Hepatocyte (in vitro differentiated cells): ENCODE measurements around the gene UBE2L6.

Experiments
- EZH2phosphoT487 ChIP-seq: fragments of 200-600 bp; sonication (generic); IDR thresholded peaks from one replicate; pipeline ENCODE4 v1.6.1; 2018; ENCODE audit warnings: antibody characterized with exemption, mild to moderate bottlenecking, low read depth, moderate library complexity; ENCODE audit not compliant: unreplicated experiment, severe bottlenecking
- TF ChIP-seq, protein P1 (sequence below): fragments of 200-600 bp; sonication (generic); IDR thresholded peaks from 2 replicates; pipeline ENCODE4 v1.5.1; 2016; ENCODE audit warnings: antibody characterized with exemption, mild to moderate bottlenecking; ENCODE audit not compliant: poor library complexity

- TF ChIP-seq, protein P1, sequence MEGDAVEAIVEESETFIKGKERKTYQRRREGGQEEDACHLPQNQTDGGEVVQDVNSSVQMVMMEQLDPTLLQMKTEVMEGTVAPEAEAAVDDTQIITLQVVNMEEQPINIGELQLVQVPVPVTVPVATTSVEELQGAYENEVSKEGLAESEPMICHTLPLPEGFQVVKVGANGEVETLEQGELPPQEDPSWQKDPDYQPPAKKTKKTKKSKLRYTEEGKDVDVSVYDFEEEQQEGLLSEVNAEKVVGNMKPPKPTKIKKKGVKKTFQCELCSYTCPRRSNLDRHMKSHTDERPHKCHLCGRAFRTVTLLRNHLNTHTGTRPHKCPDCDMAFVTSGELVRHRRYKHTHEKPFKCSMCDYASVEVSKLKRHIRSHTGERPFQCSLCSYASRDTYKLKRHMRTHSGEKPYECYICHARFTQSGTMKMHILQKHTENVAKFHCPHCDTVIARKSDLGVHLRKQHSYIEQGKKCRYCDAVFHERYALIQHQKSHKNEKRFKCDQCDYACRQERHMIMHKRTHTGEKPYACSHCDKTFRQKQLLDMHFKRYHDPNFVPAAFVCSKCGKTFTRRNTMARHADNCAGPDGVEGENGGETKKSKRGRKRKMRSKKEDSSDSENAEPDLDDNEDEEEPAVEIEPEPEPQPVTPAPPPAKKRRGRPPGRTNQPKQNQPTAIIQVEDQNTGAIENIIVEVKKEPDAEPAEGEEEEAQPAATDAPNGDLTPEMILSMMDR: no peak
- TF ChIP-seq EZH2phosphoT487: no peak
Measured at GRCh38 chr11:57552479-57552878, 15.0 kb downstream of the UBE2L6 start.
